Measurements from ENCODE around the gene APAF1. TPM values are rescaled to one million over a fixed set of nuclear protein-coding genes. Genes with fewer than 3 reads are reported as not detected.
A peak's percentile ranks its signal among the peaks of the same experiment; 100 is the strongest.

APAF1 gene
- total and polyA plus RNA-seq, 9 of the 15 experiments (the other 6 are each of a cell fraction or from before 2014, with no cell fraction given) = 5.1 to 15.7 (median 9.9) TPM

GRCh38 chr12:98771811-98772752 is 127.0 kb downstream of the APAF1 start (continued):
- TF ChIP-seq MAFF (IDR thresholded peaks at IDR 0.05; ENCODE audit: low read length) (no peak), CAMTA2 (CRISPR knock-in tag; conservative IDR thresholded peaks at IDR 0.05) (no peak), ARID1B (IDR thresholded peaks at IDR 0.05) (peak; percentile 44; the same call in 1 of the 2 replicates), THAP12 (CRISPR knock-in tag; IDR thresholded peaks at IDR 0.05) (no peak), MITF (IDR thresholded peaks at IDR 0.05) (no peak), HDGF (IDR thresholded peaks at IDR 0.05) (no peak), TRIM24 (IDR thresholded peaks at IDR 0.05) (peak; percentile 57 to 69; a peak in 3 of 4 replicates), ZNF24 (IDR thresholded peaks at IDR 0.05) (no peak), ZNF644 (tag; IDR thresholded peaks at IDR 0.05; ENCODE audit: low read depth) (no peak), JUND (IDR thresholded peaks at IDR 0.05; ENCODE audit: borderline replicate concordance, low read depth, low read length) (peak; percentile 53; the same call in 1 of the 2 replicates), JUND (tag; IDR thresholded peaks at IDR 0.05; ENCODE audit: borderline replicate concordance, low read depth, low read length) (peak; percentile 56; the same call in 1 of the 3 replicates), ATF3 (IDR thresholded peaks at IDR 0.05) (peak; percentile 78), ATF3 (CRISPR knock-in tag; conservative IDR thresholded peaks at IDR 0.05) (no peak), CREM (IDR thresholded peaks at IDR 0.05; ENCODE audit: low read depth) (peak; percentile 19; the same call in 1 of the 2 replicates), ATF7 (IDR thresholded peaks at IDR 0.05) (peak; percentile 81), EP300 (IDR thresholded peaks at IDR 0.05; ENCODE audit: low read length) (peak; percentile 39; the same call in 1 of the 2 replicates), TCFL5 (CRISPR knock-in tag; conservative IDR thresholded peaks at IDR 0.05) (no peak), ETS1 (conservative IDR thresholded peaks at IDR 0.05; ENCODE audit: control insufficient read depth, low read depth, low read length) (no peak), CEBPB (tag; IDR thresholded peaks at IDR 0.05) (0 out of 2 replicates have a peak, but pooled peaks have one; percentile 10), PCBP1 (IDR thresholded peaks at IDR 0.05; ENCODE audit: low read depth, low read length, poor library complexity, severe bottlenecking) (no peak)

Data from K562 (cell line).